GM21619 (cell line): ENCODE results near the gene ETV6.

Experiments
- ATAC-seq: cut with Tn5 transposase; IDR thresholded peaks from one replicate; pipeline ENCODE4 v1.9.1; 2021; ENCODE audit not compliant: unreplicated experiment

Gene ETV6

GRCh38 chr12:11756022-11756421 lies 106.5 kb downstream of the ETV6 start:
- no peak for ATAC-seq

DNA sequence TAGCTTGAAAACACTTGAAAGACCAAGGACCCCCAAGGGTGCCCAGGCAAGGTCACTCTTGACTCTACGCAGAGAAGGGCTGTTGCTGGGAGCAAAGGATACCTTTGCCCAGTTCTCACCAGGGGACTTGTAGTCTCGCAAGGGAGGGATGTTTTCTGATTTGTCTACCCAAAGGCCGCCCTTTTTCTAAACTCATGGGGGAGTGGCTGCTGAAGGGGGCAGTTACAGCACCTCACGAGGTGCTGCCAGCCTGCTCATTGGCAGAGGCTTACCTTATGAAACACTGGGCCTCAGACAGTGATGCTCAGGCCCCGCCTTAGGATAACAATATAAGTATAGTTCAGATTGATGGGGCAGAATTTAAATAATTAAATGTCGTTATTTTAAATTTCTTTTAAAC lies 107.0 kb downstream of the ETV6 start:
- no peak for ATAC-seq

DNA sequence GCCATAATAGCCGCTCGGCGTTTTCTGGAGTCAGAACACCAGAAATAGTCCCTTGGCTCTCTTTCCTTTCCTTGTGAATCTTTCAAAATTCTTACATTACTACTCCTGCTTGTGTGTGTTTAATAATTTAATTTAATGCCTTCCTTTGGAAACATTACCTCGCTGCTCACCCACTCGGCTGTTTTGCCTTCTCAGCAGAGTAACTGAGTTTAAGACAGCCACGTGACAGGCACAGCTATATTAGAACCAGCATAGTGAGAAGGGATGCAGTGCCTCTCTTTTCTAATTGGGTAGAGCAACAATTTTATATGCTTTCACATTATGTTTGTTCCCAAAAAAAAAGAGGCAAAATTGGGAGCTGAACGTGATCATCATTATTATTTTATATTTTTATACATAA lies 107.6 kb downstream of the ETV6 start:
- ATAC-seq, result no peak

- ATAC-seq, result no peak
Observed at GRCh38 chr12:11757531-11757930, 108.1 kb downstream of the ETV6 start.

DNA sequence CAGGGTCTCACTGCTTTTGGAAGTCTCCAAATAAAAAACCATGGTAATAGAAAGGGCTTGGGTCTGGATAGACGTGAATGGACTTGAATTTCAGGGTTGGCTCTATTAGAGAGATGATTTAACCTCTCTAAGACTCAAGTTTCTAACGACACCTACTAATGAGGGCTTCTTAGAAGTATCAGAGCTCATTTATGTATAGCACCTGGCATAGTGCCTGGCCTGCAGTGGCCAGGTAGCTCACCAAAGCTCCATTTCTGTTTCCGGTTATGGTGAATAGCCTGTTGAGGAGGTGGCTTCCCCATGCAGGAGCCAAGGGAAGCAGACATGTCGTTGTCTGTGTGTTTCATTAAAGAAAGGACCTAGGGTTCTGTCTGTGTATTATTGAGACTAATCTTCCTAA lies 108.6 kb downstream of the ETV6 start:
- ATAC-seq, result no peak

DNA sequence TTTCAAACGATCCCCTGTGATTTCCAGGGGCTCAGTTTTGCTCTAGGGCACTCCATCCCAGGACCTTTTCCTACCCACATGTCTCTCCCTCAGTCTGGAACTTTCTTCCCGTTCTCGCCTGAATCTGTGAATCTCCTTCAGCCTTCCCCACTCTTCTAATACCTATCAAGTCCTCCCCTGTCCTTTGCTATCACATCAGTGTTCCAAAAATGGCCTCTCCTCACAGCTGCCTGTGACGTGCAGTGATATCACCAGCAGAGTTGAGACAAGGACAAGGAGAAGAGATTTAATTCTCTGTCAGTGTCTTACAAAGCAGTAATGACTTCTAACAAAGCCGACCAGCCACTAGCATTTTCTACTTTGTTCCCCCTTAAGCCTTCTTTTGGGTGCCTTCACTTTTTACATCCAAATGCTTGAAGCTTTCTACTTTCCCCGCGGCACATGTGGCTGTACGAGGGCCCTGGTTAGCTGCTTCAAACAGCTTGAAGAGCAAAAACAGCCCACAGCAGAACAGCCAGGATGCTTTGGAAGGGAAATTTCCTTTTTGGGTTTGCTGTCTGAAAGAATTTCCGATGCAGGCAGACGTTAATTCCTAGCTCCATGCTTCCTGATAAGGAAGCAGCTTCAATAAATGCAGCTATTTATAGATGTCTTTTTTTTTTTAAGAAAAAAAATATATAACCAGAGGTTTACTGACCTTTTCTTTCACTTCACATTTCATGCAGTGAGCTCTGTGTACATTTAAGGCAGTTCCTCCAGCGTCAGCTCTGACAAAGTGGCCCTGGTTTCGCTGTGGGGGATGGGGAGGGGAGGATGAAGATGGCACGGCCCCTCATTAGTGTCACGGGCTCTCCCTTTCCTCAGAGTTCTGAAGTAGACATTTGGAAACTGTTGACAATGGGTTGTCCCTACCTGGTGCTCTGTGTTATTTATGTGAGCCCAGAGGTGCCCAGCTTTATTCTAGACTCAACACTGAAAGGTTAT lies 109.3 kb downstream of the ETV6 start:
- ATAC-seq, result peak; percentile 31

GRCh38 chr12:11759494-11759878 lies 110.0 kb downstream of the ETV6 start:
- no peak for ATAC-seq

DNA sequence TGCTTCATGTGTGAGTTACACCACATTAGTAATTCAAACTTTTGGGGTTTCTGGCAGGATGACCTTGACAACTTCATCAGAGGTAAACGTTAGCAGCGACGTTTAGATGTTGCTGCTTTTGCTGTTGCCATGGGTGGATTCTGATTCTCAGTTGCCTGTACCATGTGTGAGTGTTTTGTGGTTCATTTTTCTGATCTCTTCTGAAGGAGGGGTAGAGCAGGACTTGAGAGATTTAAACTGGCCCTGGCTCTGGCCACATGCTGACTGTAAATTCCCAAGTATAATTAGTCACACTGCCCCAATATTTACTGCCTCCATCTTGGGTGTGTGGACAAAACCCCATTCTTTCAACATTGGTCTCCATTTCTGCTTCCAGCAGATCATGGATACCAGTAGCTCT lies 110.4 kb downstream of the ETV6 start:
- ATAC-seq, result no peak

DNA sequence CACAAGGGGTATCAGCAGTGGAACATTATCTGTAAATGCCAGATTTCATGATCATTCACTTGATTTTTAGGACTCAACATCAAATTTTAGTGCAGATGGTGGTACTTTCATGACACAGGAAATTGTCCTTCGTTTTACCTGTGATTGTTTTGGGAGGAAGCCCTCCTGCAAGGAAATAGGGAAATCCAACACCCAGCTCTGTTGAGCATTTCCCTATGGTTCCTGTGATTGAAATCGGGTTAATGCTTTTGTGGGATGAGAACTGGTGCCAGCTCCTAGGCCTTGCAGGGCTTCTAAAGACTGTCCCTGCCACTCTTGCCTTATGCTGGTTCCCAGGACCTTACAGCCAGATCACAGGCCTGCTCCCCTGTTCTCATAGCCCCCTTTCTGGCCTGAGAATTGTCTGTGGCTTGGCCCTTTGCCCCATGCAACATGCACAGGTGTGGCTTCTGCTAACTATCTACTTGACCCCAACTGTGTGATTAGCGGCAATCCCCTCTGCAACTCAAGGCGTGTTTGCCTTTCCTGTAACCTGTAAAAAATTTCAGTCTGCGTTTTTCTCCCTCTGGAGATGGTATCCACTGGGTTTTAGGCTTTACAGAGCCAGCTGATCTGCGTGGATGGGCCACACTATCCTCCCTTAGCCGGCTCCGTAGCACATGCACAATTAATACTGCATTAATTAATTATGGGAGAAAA lies 112.5 kb downstream of the ETV6 start:
- peak; percentile 43 for ATAC-seq

- peak; percentile 27 for ATAC-seq
Observed at GRCh38 chr12:11762723-11763326, 113.4 kb downstream of the ETV6 start.

- no peak for ATAC-seq
Observed at GRCh38 chr12:11763760-11764520, 114.5 kb downstream of the ETV6 start.

GRCh38 chr12:11764837-11765236 lies 115.4 kb downstream of the ETV6 start:
- ATAC-seq, result no peak

- ATAC-seq, result no peak
Observed at GRCh38 chr12:11765421-11765816, 115.9 kb downstream of the ETV6 start.

GRCh38 chr12:11765817-11766794 lies 116.6 kb downstream of the ETV6 start:
- peak; percentile 68 for ATAC-seq

DNA sequence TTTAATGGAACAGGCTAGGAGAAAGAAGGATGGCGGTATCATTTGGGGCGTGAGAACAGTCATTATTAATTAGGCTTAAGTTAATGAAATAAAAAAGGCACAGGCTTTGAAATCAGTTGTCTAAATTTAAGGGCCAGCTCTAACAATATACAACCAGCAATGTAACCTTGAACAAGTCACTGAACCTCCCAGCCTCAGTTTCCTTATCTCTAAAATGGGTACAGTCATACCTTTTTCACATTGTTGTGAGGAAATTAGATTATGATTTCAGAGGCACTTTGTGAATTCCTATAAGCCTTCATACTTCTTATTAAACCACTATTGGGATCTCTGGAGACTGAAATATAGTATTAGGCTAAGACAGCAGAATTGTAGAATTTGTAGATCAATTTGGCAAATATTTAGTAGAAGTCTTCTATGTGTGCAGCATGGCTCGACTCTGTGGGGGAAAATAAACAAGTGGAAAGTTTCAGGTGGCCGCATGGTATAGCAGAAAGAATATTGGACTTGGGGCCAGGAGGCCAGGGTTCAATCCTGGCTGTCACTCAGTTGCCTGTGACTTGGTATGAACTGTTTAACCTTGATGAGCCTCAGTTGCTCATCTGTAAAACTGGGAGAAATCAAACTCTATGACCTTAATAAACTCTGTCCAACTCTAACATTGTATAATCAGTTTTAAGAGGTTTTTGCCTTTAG lies 117.7 kb downstream of the ETV6 start:
- no peak for ATAC-seq

GRCh38 chr12:11767798-11768197 lies 118.3 kb downstream of the ETV6 start:
- ATAC-seq, result no peak

DNA sequence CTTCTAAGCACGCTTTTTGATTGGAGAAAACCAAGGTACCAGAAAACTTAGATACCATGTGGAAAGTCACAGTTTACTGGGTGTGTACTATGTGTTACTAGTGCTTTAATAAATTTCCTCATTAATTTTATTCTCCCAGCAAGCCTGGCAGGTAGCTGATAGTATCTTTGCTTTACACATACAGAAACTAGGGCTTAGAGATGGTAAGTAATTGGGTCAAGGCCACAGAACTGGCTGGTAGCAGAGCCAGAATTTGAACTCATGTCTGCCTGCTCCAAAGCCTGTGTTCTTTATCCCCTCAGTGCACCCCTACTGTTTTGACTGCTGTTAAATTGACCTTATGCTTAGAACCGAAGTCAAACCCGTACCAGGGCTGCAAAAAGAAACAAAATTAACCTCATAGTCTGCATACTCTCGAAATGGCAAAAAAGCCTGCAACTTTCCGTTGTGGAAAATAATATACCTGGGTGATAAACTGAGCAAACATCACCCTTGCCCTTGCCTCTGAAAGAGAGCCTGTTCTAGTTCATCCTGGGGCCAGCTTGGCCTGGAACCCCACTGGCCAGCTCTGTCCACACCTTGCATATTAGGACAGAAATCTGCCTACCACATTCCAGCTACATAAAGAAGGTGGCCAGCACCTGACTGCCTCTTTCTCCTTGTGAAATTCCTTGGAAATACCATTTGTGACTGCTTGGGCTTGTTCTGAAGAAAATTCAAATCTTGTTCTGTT lies 118.9 kb downstream of the ETV6 start:
- no peak for ATAC-seq

- no peak for ATAC-seq
Observed at GRCh38 chr12:11769723-11770514, 120.4 kb downstream of the ETV6 start.
